Fibroblast of gingiva (primary cell): ENCODE results near the gene FBXL7.

Source experiments
- DNase-seq: peaks from one replicate; pipeline ENCODE4 v3.0.0-alpha.2; 2011; ENCODE audit warnings: low read depth

The FBXL7 gene

GRCh38 chr5:15887093-15887492 is 387.1 kb downstream of the FBXL7 start:
- DNase-seq = no peak

- no peak for DNase-seq
These were observed 389.0 kb downstream of the FBXL7 start for GRCh38 chr5:15889001-15889400.

GRCh38 chr5:15893866-15894265 is 393.9 kb downstream of the FBXL7 start:
- no peak for DNase-seq

- DNase-seq = peak; percentile 34
These were observed 397.7 kb downstream of the FBXL7 start for GRCh38 chr5:15897656-15898055.

- no peak for DNase-seq
These were observed 398.7 kb downstream of the FBXL7 start for GRCh38 chr5:15898641-15899040.

- DNase-seq = no peak
These were observed 399.5 kb downstream of the FBXL7 start for GRCh38 chr5:15899481-15899880.

GRCh38 chr5:15901151-15901550 is 401.2 kb downstream of the FBXL7 start:
- DNase-seq = no peak

GRCh38 chr5:15902066-15902465 is 402.1 kb downstream of the FBXL7 start:
- no peak for DNase-seq

- peak; percentile 76 for DNase-seq
These were observed 405.2 kb downstream of the FBXL7 start for GRCh38 chr5:15904899-15905830.

GRCh38 chr5:15914638-15915037 is 414.7 kb downstream of the FBXL7 start:
- peak; percentile 11 for DNase-seq

GRCh38 chr5:15926586-15926985 is 426.6 kb downstream of the FBXL7 start:
- DNase-seq = no peak

- DNase-seq = no peak
These were observed 427.9 kb downstream of the FBXL7 start for GRCh38 chr5:15927710-15928380.

GRCh38 chr5:15929611-15930263 is 429.8 kb downstream of the FBXL7 start:
- DNase-seq = peak; percentile 52

GRCh38 chr5:15932066-15932465 is 432.1 kb downstream of the FBXL7 start:
- DNase-seq = no peak

GRCh38 chr5:15933259-15934207 is 433.6 kb downstream of the FBXL7 start:
- no peak for DNase-seq

GRCh38 chr5:15936505-15937245 is 436.7 kb downstream of the FBXL7 start:
- no peak for DNase-seq

GRCh38 chr5:15937708-15938107 is 437.7 kb downstream of the FBXL7 start:
- no peak for DNase-seq

- DNase-seq = no peak
These were observed 438.2 kb downstream of the FBXL7 start for GRCh38 chr5:15938186-15938585.

GRCh38 chr5:15938961-15939360 is 439.0 kb downstream of the FBXL7 start:
- peak; percentile 55 for DNase-seq

- DNase-seq = no peak
These were observed 440.9 kb downstream of the FBXL7 start for GRCh38 chr5:15940905-15941304.

GRCh38 chr5:15943487-15943886 is 443.5 kb downstream of the FBXL7 start:
- peak; percentile 12 for DNase-seq
